HG03039 (cell line): ENCODE data around the gene RYR1.
"Not testable (repeated sequence)": the region's sequence is repeated elsewhere in the genome, so short reads cannot be mapped to it uniquely, and the experiment has no call there.

Experiments used
- ATAC-seq: cut with Tn5 transposase; IDR thresholded peaks from one replicate; pipeline ENCODE4 v1.9.1; 2021; ENCODE audit warnings: mild to moderate bottlenecking, moderate library complexity; ENCODE audit not compliant: unreplicated experiment

The RYR1 gene

GRCh38 chr19:38602856-38603255, 169.4 kb downstream of the RYR1 start:
- ATAC-seq: not testable (repeated sequence)

DNA sequence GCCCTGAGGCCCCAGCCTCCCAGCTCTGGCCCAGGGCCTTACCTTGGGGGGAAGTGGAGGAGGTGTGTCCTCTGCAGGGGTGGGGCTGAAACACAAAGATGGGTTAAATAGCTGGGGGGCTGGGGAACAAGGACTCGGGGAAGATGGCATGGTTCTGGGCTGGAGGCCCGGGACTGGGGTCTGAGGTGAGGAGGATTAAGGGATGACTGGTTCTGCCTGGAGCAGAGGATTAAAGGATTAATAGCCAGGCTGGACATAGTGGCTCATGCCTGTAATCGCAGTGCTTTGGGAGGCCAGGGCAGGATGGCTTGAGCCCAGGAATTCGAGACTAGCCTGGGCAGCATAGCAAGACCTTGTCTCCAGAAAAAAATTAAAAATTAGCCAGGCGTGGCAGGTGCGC, 172.6 kb downstream of the RYR1 start:
- ATAC-seq: no peak

- no peak for ATAC-seq
These were observed 180.8 kb downstream of the RYR1 start for GRCh38 chr19:38614289-38614688.

- no peak for ATAC-seq
These were observed 181.6 kb downstream of the RYR1 start for GRCh38 chr19:38615007-38615581.

DNA sequence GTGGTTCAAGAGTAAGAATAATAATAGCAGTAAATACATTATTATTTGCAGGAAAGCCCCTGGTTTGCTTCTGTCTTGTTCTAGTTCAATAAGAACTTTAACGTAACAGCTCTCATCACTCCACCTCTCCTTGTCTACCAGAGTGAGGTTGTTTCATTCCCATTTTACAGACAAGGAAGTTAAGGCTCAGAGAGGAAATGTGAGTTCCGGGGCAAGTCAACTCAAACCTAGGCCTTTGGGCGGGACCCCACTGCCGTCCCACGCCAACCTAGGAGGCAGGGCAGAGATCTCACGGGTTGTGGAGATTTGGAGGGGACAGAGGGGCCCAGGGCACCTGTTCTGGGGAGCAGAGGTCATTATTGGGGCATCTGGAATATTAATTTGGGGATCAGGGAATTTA, 182.8 kb downstream of the RYR1 start:
- no peak for ATAC-seq

DNA sequence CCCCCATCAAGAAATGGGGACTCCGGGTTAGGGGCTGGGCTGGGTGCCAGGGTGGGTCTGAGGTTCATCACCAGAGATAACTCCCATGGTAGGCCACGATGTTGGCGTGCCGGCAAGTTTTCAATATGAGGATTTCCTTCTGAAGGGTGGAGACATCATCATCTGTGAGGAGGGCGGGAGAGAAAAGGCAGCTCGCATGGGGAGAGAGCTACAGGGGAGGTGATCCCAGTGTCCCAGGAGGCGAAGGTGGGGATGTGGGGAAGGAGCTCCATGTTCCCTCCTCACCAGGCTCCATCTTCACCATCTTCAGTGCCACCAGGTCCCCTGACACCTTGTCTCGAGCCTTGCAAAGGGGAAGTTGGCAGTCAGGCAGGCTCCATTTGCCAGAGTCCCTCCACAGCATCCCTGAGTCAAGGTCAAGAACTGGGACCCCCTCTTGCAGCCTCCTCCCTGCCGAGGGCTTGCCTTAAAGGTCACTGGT, 183.8 kb downstream of the RYR1 start:
- no peak for ATAC-seq

DNA sequence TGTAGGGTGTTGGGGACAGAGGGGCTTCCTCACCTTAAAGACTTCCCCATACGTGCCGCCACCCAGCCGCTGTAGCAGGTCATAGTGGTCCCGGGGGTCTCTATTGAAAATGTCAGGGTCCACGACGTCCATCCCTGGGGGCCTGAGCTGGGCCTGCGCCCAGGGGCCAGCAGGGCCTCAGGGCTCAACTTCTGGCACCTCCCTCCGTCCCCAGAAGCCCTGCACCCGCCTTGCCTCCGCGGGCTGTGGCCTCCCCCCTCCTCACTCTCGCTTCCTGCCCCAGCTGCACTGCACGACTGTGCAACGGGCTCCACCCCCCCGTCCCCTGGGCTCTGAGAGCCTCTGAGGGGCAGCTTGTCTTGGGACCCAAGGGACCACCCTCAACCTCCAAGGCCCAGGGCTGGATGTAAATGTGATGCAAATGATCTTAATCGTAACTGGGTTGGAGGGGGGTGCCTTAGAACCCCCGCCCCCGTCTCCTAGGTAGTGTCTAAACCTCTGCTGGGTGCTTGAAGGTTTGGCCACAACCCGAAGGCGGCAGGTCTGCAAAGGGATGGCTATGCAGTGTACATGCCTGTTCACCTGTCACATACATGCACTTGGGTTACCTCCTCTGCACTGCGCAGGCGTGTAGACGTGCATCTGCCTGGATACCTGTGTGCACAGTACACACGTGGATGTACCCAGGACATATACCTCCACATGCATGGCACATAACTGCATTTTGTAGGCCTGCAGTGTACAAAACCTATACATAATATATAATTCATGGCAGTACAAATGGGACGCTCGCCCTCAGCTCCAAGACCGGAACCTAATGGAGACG, 184.5 kb downstream of the RYR1 start, which contains the start of gene MAP4K1:
Gene MAP4K1, minus strand, starts transcription at position 190 of the 826 bp plus-strand sequence. Its CDS starts 58 bp downstream, at position 132.
- ATAC-seq: peak; percentile 34

- ATAC-seq: peak; percentile 67
These were observed 185.3 kb downstream of the RYR1 start, which contains the start of gene EIF3K for GRCh38 chr19:38618590-38619360. TSS of gene EIF3K (plus strand) at chr19:38619188. CDS start at chr19:38619269, 81 bp downstream.

- ATAC-seq: no peak
These were observed 186.1 kb downstream of the RYR1 start for GRCh38 chr19:38619361-38620174.

- no peak for ATAC-seq
These were observed 191.3 kb downstream of the RYR1 start for GRCh38 chr19:38624822-38625221.

DNA sequence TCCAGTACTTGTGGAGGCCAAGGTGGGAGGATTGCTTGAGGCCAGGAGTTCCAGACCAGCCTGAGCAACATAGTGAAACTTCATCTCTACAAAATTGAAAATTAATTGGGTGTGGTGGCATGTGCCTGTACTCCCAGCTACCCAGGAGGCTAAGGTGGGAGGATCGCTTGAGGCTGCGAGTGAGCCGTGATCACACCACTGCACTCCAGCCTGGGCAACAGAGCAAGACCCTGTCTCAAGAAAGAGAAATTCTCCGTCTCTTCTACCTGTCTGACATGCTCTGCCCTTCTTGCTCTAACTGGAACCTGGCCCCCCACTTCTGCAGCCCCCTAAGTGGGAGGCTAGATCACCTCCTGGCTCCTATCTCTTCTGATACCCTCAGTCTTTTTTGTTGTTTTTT, 192.9 kb downstream of the RYR1 start:
- no peak for ATAC-seq

DNA sequence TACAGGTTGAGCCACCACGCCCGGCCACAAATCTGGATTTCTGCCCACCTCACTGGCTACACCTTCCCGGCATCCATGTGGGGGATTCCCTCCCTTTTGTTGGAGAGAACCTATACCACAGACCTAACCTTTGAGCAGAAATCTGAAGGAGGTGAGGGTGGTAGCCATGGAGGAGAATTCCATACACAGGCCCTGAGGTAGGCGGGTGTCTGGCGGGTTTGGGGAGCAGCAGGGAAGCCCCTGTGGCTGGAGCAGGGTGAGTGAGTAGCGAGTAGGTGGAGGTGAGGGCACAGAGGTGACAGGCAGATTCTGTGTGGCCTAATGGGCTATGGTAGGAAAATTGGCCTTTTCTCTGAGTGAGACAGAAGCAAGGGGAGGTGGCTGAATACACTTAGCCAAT, 196.1 kb downstream of the RYR1 start:
- ATAC-seq: no peak

GRCh38 chr19:38631301-38631700, 197.8 kb downstream of the RYR1 start:
- not testable (repeated sequence) for ATAC-seq

GRCh38 chr19:38631811-38632475, 198.5 kb downstream of the RYR1 start:
- not testable (repeated sequence) for ATAC-seq

DNA sequence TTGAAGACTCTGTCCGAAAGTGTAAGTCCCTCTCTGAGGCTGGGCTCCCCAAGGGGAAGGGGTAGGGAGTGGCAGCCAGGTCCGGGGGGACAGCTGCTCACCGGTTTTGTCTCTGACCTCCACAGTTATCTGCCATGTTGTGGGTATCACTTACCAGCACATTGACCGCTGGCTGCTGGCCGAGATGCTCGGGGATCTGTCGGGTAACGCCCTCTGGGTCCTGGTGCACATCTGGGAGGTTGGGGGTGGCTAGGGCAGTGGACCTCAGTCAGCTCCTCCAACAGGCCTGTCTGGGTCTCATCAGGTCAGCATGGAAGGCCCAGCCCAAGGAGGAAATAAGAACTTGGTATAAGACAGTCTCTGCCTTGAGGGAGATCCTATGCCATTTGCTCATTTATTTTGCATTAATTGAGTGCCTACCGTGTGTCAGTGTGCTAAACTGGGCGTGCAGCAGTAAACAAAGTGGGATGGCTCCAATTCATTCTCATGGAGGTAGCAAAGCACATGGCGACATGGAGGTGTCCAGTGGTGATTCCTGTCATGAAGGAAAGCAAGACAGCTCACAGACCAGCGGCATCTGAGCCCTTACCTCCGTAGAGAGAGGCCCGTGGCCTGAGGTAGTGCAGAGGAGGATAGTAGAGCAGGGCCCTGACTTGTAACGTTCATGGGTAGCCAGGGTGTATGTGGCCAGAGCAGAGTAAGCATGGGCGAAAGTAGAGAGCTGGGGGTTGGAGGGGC, 199.2 kb downstream of the RYR1 start:
- no peak for ATAC-seq

- ATAC-seq: no peak
These were observed 201.4 kb downstream of the RYR1 start for GRCh38 chr19:38634757-38635482.

DNA sequence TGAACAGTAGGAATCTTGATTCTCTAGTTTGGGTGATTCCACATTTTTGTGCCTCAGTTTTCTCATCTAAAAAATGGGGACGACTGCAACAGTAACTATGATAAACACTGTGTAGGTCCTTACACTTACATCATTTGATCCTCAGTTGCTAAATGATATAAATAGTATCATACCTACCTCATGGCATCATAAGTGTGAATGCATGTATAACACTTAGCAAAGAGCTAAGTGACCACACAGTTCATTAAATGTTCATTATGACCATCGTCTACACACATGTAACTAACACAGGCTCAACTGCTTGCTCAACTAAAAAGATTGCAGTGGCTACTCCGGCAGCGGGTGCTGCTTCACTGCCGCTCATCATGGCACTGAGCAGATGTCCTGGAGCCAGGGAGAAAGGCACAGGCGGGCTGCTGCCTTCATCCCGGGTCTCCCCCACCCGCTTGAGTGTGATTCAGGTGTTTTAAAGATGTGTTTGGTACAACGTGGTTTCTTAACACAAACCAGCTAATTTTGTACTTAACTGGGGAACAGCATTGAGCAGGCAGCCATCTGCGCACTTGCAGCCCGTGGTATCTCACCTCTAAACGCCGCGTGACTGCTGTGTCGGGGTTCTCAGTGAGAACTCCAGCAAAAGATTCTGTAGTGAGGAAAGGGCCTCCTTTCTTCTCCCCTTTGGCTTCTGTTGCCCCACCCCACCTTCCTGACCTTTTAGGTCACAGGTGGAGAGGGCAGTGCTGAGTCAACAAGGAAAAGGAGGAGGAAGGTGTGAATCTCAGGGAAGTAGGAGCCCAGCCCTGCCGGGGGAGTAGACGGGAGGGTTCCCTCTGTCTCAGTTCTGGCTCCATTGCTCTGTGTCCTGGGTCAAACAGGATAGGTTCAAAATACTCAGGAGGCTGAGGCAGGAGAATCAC, 202.2 kb downstream of the RYR1 start:
- no peak for ATAC-seq
